ENCODE measurements around the gene MED31. TPM values are rescaled to one million over a fixed set of nuclear protein-coding genes. Genes with fewer than 3 reads are reported as not detected.

Gene MED31
- polyA plus RNA-seq, 1 donor: 16.5 TPM

DNA sequence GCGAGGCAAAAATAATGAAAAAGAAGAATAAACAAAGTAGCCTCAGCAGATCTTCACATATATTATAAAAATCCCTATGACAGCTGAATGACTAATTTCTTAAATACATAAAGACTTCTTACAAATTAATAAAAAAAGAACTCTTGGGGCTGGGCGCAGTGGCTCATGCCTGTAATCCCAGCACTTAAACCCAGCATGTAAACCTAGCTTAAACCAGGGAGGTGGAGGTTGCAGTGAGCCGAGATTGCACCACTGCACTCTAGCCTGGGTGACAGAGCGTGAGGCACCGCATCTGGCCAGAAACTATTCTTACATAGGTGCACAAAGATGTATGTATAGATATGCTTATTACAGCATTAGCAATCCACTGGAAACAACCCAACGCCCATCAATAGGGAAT, 27.8 kb upstream of the MED31 start:
- peaks cover 8% of the 10 kb centered on the region for H3K27me3 ChIP-seq (ENCODE audit: control insufficient read depth, insufficient read depth, low read length)
- no peak overlapping the region for H3K27ac ChIP-seq (ENCODE audit: low read length)
- H3K9me3 ChIP-seq (ENCODE audit: control insufficient read depth, low read depth, low read length): no peaks in the 10 kb centered on the region
- H3K4me1 ChIP-seq (ENCODE audit: control insufficient read depth, insufficient read depth, low read length): peaks cover 16% of the 10 kb centered on the region
- no CpG with 5 or more reads among the region's 6 CpGs for WGBS (ENCODE audit: insufficient coverage, low lambda C conversion rate)
- no peak for DNase-seq
- H3K4me3 ChIP-seq (ENCODE audit: low read length): no peak overlapping the region
- no peaks in the 10 kb centered on the region for H3K36me3 ChIP-seq (ENCODE audit: control insufficient read depth, insufficient read depth, low read length)

DNA sequence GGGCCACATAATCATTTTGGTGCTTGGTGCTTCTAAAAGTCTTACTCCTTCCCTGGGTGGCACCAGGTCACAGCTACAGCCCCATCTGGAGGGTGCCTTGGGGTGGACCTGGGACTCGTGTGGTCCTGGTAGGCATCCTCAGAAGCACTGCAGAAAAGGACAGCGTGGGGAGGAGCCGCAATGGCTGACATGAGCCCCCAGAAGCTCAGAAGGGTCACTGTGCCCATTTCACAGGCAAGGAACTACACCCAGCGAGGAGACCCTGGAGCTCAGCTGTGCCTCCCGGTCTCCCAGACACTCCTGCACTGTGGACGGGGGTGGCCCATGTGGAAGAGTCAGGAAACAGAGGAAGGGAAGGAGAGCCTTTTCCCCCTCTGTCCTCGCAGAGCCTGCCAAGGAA, 26.5 kb upstream of the MED31 start:
- no CpG with 5 or more reads among the region's 7 CpGs for WGBS (ENCODE audit: insufficient coverage, low lambda C conversion rate)
- H3K36me3 ChIP-seq (ENCODE audit: control insufficient read depth, insufficient read depth, low read length): no peaks in the 10 kb centered on the region
- H3K9me3 ChIP-seq (ENCODE audit: control insufficient read depth, low read depth, low read length): no peaks in the 10 kb centered on the region
- H3K4me1 ChIP-seq (ENCODE audit: control insufficient read depth, insufficient read depth, low read length): peaks cover 10% of the 10 kb centered on the region
- no peak overlapping the region for H3K4me3 ChIP-seq (ENCODE audit: low read length)
- no peak overlapping the region for H3K27ac ChIP-seq (ENCODE audit: low read length)
- no peak for DNase-seq
- H3K27me3 ChIP-seq (ENCODE audit: control insufficient read depth, insufficient read depth, low read length): peaks cover 8% of the 10 kb centered on the region

DNA sequence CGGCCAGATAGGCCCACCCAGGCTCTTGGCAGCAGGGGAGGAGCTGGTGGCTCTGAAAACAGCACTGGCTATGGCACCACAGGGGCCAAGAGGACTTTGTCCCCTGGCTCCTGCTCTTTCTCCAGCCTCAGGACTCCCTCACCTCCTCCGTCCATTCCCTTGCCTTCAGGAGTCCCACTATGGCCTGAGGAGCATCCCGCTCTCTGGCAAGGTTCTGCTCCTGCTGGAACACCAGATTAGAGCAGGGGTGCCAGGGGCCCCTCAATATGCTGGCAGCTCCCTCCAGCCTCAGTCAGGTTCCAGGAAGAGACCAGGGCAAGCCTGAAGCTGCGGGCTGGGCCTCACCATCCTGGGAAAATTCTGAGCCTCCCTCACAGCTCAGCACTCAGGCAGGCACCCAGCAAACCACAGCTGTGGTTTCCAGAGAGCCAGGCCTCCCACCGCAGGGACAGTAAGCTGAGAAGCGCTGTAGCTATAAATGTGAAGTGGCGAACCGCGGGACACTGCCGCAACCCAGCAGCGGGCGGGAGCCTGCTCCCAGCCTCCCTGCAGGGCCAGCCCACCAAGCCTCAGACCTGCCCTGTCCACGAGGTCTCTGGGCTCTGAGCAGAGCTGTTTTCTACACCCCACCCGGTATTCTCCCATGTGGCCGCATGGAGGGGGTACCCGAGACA, 25.9 kb upstream of the MED31 start:
- no peak overlapping the region for H3K27ac ChIP-seq (ENCODE audit: low read length)
- H3K4me1 ChIP-seq (ENCODE audit: control insufficient read depth, insufficient read depth, low read length): peaks cover 10% of the 10 kb centered on the region
- DNase-seq: no peak
- no CpG with 5 or more reads among the region's 16 CpGs for WGBS (ENCODE audit: insufficient coverage, low lambda C conversion rate)
- peaks cover 8% of the 10 kb centered on the region for H3K27me3 ChIP-seq (ENCODE audit: control insufficient read depth, insufficient read depth, low read length)
- no peaks in the 10 kb centered on the region for H3K9me3 ChIP-seq (ENCODE audit: control insufficient read depth, low read depth, low read length)
- no peak overlapping the region for H3K4me3 ChIP-seq (ENCODE audit: low read length)
- H3K36me3 ChIP-seq (ENCODE audit: control insufficient read depth, insufficient read depth, low read length): no peaks in the 10 kb centered on the region

DNA sequence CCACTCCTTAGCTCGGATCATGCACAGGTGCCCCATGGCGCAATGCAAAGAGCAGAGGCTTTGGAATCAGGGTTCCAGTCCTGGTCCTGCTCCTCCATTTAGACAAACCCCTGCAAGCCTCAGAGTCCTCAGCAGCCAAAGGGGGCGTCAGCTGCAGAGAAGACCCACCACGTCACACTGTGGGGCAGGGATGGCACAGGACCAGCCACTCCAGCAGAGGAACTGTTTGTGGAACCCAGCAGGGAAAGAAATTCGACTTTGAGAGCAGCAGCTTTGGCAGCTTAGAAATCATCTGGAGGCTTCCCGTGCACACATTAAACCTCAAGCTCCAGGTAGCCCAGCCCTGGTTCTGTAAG, 25.4 kb upstream of the MED31 start:
- no peak for DNase-seq
- no peak overlapping the region for H3K27ac ChIP-seq (ENCODE audit: low read length)
- H3K4me3 ChIP-seq (ENCODE audit: low read length): no peak overlapping the region
- WGBS (ENCODE audit: insufficient coverage, low lambda C conversion rate): no CpG with 5 or more reads among the region's 6 CpGs
- H3K36me3 ChIP-seq (ENCODE audit: control insufficient read depth, insufficient read depth, low read length): no peaks in the 10 kb centered on the region
- H3K4me1 ChIP-seq (ENCODE audit: control insufficient read depth, insufficient read depth, low read length): peaks cover 10% of the 10 kb centered on the region
- no peaks in the 10 kb centered on the region for H3K9me3 ChIP-seq (ENCODE audit: control insufficient read depth, low read depth, low read length)
- peaks cover 8% of the 10 kb centered on the region for H3K27me3 ChIP-seq (ENCODE audit: control insufficient read depth, insufficient read depth, low read length)

DNA sequence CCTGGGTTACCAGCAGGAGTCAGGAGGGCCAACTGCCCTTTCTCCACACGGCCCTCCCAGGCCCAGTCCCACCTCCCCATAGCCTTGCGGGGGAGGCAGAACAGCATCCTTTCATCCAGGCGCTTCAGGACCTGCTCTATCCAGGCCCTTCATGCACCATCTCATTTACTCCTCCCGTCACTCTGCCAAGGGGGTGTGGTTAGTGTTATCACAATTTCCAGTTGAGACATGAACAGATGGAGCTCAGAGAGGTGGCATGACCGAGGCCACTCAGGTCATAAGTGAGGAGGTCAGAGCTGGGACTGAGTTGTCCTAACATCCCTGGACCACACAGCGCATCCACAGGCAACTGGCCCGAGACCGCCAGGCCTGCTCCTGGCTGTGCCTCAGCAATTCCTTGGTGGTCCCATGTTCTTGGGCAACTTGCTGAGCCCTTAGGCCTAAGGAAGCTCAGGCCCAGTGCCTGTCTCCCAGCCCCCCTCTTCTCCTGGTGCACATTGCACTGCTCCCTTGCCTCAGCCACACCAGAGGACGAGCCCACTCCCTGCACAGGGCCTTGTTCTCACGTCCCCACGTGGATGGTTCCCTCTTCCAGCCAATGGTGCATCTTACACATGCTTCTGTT, 23.9 kb upstream of the MED31 start:
- Histone ChIP-seq H3K4me3 (ENCODE audit: low read length) (no peak overlapping the region), H3K9me3 (ENCODE audit: control insufficient read depth, low read depth, low read length) (no peaks in the 10 kb centered on the region), H3K4me1 (ENCODE audit: control insufficient read depth, insufficient read depth, low read length) (peaks cover 3% of the 10 kb centered on the region), H3K27me3 (ENCODE audit: control insufficient read depth, insufficient read depth, low read length) (peaks cover 8% of the 10 kb centered on the region), H3K27ac (ENCODE audit: low read length) (no peak overlapping the region), H3K36me3 (ENCODE audit: control insufficient read depth, insufficient read depth, low read length) (no peaks in the 10 kb centered on the region)
- DNase-seq: no peak
- WGBS (ENCODE audit: insufficient coverage, low lambda C conversion rate): no CpG with 5 or more reads among the region's 11 CpGs

DNA sequence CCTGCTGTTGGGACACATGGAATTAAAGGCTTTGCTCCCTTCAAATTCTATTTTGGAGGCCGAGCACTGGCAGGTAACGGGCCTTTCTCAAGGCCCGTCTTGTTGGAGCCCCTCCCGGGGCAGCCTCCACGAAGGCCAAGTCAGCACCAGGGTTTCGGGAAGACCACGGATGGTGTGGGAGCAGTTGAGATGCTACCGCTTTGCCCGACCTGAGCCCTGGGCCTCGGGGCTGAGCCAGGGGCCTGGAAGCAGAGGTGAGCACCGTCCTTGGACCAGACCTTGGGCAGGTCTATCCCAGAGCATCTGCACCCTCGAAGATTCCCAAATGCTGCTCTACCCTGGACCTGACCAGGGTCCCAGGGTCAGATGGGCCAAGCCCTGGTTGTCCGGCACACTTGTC, 23.2 kb upstream of the MED31 start:
- Histone ChIP-seq H3K27ac (ENCODE audit: low read length) (no peak overlapping the region), H3K4me1 (ENCODE audit: control insufficient read depth, insufficient read depth, low read length) (peaks cover 3% of the 10 kb centered on the region), H3K27me3 (ENCODE audit: control insufficient read depth, insufficient read depth, low read length) (peaks cover 8% of the 10 kb centered on the region), H3K4me3 (ENCODE audit: low read length) (no peak overlapping the region), H3K36me3 (ENCODE audit: control insufficient read depth, insufficient read depth, low read length) (no peaks in the 10 kb centered on the region), H3K9me3 (ENCODE audit: control insufficient read depth, low read depth, low read length) (no peaks in the 10 kb centered on the region)
- no peak for DNase-seq
- no CpG with 5 or more reads among the region's 13 CpGs for WGBS (ENCODE audit: insufficient coverage, low lambda C conversion rate)

DNA sequence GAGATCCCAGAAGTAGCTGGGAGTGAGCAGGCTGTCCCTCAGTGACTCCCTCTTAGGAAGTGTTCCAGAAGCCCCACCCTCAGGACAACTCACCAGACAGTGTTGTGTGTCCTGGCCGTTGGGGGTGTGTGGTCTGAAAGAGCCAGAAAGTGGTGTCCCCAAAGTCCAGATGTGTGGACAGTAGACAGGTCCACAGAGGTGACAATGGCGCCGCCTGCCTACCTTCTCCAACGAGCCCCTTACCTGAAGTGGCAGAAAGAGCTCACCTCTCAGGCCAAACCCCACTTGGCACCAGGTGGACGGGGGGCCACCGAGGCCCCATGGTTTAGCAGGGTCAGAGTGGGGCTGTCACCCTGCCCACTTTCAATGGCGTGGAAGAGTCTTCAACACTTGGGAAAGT, 20.0 kb upstream of the MED31 start:
- Histone ChIP-seq H3K4me1 (ENCODE audit: control insufficient read depth, insufficient read depth, low read length) (no peaks in the 10 kb centered on the region), H3K4me3 (ENCODE audit: low read length) (no peak overlapping the region), H3K27ac (ENCODE audit: low read length) (no peak overlapping the region), H3K9me3 (ENCODE audit: control insufficient read depth, low read depth, low read length) (no peaks in the 10 kb centered on the region), H3K36me3 (ENCODE audit: control insufficient read depth, insufficient read depth, low read length) (no peaks in the 10 kb centered on the region), H3K27me3 (ENCODE audit: control insufficient read depth, insufficient read depth, low read length) (no peaks in the 10 kb centered on the region)
- WGBS (ENCODE audit: insufficient coverage, low lambda C conversion rate): no CpG with 5 or more reads among the region's 7 CpGs
- DNase-seq: no peak

DNA sequence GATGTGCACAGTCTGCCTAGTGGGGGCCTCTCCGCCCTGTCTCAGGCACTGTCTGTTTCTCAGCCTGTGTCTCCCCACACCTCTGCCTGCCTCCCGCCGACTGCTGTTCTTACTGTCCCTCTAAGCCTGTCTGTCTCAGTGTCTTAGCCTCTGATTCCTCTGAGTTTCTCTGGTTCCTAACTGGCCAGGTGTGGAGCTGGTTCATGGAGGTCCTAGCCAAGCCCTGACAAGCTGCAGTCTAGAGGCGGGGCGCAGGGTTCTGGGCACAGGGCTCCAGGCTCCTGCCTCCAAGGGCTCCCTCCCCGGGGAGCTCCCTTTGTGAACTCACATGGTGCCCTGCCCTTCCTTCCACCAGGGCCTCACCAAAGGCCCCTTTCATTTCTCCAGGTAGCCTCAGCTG, 19.6 kb upstream of the MED31 start:
- H3K9me3 ChIP-seq (ENCODE audit: control insufficient read depth, low read depth, low read length): no peaks in the 10 kb centered on the region

DNA sequence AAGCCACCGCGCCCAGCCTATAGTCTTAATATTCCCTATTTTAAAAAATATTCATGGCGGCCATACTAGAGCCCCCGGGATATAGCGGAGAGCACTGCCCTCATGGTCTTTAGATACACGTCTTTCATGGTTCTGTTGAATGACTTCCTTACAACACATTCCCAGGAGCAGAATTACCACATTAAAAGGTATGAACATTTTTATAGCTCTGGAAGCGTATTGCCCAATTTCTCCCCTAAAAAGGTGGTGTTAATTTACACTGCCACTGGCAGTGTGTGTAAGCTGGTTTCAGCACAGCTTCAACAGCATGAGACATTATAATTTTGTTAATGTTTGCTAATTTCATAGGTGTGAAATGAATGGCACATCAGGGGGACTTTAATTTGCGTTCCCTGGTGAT, 19.2 kb upstream of the MED31 start:
- no peak overlapping the region for H3K27ac ChIP-seq (ENCODE audit: low read length)
- no peak for DNase-seq
- WGBS (ENCODE audit: insufficient coverage, low lambda C conversion rate): 93% methylated on average over 3 of the region's 8 CpGs
- H3K9me3 ChIP-seq (ENCODE audit: control insufficient read depth, low read depth, low read length): no peaks in the 10 kb centered on the region
- no peak overlapping the region for H3K4me3 ChIP-seq (ENCODE audit: low read length)
- no peaks in the 10 kb centered on the region for H3K36me3 ChIP-seq (ENCODE audit: control insufficient read depth, insufficient read depth, low read length)
- H3K27me3 ChIP-seq (ENCODE audit: control insufficient read depth, insufficient read depth, low read length): no peaks in the 10 kb centered on the region
- H3K4me1 ChIP-seq (ENCODE audit: control insufficient read depth, insufficient read depth, low read length): no peaks in the 10 kb centered on the region

More for the DNA sequence above, 19.6 kb upstream of the MED31 start:
- Histone ChIP-seq H3K36me3 (ENCODE audit: control insufficient read depth, insufficient read depth, low read length) (no peaks in the 10 kb centered on the region), H3K4me1 (ENCODE audit: control insufficient read depth, insufficient read depth, low read length) (no peaks in the 10 kb centered on the region), H3K27me3 (ENCODE audit: control insufficient read depth, insufficient read depth, low read length) (no peaks in the 10 kb centered on the region), H3K27ac (ENCODE audit: low read length) (no peak overlapping the region), H3K4me3 (ENCODE audit: low read length) (no peak overlapping the region)
- DNase-seq: no peak
- WGBS (ENCODE audit: insufficient coverage, low lambda C conversion rate): no CpG with 5 or more reads among the region's 6 CpGs

DNA sequence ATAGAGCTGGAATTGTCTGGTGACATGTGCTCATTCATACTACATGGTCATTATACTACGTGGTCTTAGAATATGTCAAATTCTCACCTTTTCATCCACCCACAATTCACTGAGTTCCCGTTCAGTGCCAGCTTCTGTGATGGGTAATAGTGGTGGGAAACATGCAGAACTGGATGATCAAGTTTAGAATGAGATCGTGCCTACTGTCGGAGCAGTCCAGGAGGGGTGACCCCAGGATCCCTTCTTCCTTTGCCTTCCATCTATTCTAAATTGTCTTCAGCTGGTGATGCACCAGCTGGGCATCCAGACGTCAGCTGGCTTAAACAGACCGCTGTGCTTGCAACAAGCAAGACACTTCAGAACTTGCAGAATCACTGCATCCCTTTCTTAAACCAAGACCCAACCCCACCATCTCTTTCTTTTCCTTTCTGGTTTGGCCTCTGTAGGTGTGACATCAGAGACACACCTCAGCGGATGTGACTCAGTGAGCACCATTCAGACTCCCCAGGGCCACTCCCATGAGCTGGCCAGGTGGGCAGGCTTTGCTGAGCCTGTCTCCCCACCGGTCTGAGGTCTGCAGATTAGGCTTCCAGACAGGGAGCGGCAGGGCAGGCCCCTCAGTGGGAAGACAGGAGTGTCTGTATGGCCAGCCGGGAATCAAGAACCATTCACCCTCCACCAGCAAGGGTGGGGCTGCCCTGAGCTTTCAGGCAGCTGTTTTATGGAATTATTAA, 18.2 kb upstream of the MED31 start:
- WGBS (ENCODE audit: insufficient coverage, low lambda C conversion rate): no CpG with 5 or more reads among the region's 10 CpGs
- Histone ChIP-seq H3K4me3 (ENCODE audit: low read length) (no peak overlapping the region), H3K27me3 (ENCODE audit: control insufficient read depth, insufficient read depth, low read length) (no peaks in the 10 kb centered on the region), H3K4me1 (ENCODE audit: control insufficient read depth, insufficient read depth, low read length) (no peaks in the 10 kb centered on the region), H3K9me3 (ENCODE audit: control insufficient read depth, low read depth, low read length) (no peaks in the 10 kb centered on the region), H3K27ac (ENCODE audit: low read length) (no peak overlapping the region), H3K36me3 (ENCODE audit: control insufficient read depth, insufficient read depth, low read length) (no peaks in the 10 kb centered on the region)
- no peak for DNase-seq
